ENCODE results near the gene CDH23.

CDH23 gene

DNA sequence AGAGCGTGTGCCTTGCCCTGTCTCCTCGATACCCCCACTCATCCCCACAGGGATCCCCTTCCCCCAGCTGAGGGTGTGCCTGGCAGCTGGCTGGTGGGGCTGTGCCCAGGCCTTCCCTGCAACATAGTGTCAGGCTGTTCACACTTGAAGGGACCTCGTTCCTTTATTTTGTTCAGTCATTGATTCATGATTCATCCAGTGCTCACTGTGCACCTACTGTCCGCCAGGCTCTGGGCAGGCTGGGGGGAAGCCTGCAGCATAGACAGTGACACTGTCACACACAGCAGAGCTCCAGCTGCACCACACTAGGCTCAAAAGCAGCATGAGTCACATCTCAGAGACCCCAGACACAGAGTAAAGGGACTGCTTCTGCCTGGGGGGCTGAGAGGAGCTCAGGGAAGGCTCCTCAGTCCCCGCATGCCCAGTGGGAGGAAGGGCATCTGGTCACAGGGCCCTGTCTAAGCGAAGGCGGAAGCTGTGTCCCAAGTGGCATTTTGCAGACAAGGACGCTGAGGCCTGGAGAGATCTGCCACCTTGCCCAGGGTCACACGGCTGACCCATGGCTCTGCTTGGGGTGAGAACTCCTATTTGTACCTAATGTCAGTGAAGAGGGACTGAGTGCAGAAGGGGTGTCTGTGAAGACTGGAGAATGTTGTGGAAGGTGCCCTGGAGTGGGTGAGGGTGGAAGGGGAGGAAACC is 27.9 kb downstream of the CDH23 start:
- no peak for DNase-seq

DNA sequence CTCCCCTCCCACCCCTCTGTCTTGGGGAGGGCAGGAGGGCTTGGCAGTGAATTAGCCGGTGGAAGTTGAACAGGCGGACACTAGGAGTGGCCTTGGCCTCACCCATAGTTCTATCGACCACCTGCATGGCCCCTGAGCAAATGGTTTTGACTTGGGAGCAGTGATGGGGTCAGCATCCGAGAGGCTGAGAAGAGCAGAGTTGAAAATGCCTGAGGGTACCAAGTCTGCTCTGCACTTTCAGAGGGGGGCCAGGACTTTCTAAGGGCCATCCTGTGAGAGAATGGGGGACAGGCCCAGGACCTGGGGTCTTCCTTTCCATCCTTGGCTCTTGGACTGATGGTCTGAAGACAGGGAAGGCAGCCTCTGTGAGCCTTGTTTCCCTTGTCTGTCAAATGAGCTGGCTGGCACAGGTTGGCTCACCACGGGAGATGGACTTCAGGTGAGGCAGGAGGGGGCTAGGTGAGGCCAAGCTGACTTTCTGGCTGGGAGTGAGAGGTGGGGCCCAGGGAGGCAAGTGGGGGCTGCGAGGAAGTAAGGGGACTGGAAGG is 29.4 kb downstream of the CDH23 start:
- no peak for DNase-seq

DNA sequence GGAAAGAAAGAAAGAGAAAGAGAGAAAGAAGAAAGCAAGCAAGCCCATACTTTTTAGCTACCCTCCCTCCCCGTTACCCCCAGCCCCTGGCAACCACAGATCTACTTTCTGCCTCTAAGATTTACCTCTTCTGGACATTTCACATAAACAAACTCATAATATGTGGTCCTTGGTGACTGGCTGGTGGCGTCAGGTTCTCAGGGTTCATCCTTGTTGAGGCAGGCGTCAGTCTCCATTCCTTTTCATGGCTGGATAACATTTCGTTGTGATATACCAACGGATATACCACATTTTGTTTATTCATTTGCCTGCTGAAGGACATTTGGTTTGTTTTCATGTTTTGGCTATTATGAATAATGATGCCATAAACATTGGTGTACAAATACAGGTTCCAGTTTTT is 30.5 kb downstream of the CDH23 start:
- no peak for DNase-seq

DNA sequence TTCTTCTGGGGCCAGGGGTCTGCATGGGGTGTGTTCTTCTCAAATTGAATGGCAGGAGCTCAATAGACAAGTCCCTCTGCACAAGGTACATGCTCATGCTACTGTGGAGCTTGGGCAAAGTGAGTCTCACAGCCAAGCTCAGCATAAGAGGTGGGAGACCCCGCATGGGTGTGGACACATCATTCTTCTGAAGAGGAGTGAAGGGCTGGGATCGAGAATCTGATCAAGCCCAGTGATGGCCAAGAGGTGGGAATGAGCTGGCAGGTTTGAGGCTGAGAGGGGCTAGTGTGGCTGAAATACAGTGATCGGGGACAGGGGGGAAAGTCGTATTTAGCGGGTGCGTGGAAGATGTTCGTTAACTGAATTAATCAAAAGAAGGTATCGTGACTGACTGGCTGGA is 32.6 kb downstream of the CDH23 start:
- DNase-seq = no peak

DNA sequence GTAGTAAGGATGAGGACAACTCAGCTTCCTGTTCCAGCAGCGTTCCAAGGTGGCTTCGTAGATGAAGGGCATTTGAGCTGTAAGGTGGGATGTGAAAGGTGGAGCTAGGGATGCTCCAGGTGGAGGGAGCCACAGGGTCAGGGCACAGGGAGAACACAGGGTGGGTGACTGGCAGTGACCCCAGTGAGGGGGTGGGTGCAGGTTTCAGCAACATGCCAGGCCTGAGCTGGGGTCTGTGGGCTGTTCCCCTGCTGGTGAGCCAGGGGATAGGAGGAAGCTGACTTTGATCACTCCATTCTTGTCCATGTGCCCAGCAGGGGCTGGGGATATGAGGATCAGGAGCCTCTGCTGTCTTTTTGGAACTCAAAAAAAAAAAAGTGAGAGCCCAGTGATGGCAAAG is 33.2 kb downstream of the CDH23 start:
- no peak for DNase-seq

DNA sequence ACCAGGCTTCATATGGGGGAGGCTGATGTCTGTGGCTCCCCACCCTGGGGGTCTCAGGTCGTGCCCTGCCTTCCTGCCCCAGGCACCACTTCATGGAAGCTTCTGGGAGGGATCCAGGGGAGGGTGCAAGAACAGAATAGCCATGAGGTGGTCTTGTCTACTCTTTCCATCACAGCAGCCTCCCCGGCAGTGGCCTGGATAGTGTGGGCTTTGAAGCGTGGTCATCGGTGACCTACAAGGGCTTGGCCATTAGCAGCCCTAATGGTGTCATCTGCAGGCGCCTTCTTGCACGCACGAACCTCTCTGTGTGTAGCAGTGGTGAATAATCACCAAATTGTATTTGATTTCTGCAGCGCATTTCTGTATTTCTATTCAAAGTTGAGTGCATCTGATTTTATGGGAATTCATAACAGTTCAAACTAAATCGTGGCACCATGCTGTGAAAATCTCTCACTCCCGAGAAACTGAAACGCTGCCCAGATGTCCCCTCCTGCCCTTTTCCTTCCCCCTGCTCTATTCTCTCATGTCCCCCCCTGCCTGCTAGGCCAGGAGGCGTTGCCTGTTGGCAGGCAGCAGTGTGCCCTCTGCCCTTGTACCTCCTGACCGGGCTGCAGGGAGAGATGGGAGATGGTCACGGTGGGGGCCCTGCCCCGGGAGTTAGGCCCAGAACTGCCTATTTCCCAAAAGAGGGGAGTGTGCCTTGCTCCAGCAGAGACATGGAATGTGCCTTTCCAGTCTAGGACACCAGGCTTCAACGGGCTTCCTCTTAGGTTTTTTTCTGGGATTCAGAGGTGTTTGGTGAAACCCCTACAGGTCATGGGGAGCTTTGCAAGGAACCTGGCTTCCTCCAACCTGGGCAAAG is 34.8 kb downstream of the CDH23 start:
- no peak for DNase-seq

DNA sequence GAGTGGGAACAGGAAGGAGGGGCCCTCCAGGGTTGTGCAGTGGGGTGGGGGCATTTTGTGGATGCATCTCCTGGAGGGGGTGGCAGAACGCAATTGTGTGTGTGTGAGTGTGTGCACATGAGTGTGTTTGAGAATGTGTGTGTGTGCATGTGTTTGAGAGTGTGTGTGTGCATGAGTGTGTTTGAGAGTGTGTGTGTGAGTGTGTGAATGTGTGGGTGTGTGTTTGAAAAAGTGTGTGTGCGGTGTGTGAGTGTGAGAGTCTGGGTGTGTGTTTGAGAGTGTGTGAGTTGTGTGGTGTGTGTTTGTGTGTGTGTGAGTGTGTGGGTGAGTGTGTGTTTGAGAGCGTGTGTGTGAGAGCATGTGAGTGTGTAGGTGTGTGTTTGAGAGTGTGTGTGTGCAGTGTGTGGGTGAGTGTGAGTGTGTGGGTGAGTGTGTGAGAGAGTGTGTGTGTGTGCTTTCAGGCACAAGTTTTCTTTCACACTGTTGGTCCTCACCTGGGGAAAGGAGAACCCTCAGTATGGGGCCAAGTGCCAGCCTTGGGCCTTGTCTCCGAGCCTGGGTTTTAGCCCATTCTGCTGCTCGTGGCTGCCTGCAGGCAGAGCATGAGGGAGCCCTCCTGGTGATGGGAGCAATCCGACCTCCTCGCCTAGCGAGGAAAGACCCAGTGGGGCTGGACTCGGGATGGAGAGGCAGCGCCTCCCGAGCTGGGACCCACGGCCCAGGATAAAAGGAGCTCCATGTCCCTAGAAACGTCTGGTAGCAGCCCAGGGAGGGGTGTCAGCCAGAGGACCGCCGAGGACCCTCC is 35.6 kb downstream of the CDH23 start:
- no peak for DNase-seq

DNA sequence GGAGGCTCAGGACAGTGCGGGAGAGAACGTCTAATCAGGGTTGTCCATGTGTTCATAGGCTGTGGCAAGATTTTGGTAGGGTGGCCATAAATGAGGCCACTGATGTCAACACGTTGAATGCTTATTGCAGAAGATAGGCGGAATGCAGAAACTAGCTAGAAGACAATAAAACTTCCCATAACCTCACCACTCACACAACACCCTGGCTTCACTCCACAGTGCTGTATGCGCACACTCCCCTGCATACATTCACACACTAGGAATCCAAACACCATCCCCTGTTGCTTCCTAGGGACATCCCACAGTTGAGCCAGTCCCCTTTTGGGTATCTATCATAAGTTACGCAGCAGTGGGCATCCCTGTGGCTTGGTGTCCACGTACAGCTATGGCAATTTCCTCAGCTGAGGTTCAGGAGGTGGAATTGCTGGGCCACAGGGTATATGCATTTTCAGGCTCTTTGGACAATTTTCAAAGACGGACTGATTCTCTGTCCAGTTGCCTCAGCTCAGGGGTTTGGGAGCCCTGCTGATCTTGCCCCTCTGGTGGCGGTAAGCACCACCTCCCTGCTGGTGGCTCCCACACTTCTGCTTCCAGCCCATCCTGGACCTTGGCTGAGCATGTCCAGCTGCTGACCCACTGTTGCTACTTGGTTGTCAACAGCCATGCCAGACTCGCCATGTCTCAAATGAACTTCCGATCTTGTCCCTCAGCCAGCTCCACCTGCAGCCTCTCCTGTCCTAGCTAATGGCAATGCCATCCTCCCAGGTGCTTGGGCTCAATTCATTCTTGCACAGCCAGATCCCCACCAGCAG is 36.4 kb downstream of the CDH23 start:
- DNase-seq = no peak

DNA sequence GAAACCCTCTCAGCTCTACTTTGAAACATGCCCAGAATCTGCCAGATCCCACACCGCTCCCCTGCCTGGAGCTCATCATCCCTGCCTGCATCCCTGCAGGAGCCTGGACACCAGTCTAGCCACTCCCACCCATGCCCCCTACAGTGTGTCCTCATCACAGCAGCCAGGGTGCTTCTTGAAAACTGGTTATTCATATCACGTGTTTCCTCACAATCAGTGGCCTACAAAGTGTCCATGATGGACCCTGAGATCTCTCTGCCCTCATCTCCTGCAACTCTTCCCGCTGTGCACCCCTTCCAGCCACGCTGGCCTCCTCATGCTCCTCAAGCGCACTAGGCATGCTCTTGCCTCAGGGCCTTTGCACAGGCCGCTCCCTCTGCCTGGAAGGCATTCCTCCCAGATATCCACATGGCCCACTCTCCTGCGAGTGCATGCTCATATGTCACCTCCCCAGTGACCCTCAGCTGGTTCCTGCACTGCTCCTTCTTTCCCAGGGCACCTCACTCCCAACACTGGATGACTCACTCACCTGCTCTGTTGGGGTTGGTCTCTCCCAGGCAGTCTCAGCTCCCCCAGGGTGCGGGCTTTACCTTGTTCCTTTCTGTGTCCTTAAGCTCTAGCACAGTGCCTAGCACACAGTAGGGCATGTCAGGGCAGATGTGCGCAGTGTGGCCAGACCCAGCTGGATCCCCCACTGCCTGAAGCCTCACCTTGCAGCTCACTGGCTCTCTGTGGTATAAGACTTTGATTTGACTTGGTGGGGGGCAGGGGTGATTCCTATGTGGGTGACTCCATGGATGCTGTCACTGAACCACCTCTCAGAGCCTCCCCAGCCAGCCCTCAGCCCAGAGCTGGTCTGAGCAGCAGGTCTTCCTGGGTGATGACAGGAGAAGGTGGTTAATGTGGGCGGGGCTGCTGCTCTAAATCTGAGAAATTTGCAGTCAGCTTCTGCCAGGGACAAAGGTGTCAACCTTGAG is 37.3 kb downstream of the CDH23 start:
- no peak for DNase-seq

DNA sequence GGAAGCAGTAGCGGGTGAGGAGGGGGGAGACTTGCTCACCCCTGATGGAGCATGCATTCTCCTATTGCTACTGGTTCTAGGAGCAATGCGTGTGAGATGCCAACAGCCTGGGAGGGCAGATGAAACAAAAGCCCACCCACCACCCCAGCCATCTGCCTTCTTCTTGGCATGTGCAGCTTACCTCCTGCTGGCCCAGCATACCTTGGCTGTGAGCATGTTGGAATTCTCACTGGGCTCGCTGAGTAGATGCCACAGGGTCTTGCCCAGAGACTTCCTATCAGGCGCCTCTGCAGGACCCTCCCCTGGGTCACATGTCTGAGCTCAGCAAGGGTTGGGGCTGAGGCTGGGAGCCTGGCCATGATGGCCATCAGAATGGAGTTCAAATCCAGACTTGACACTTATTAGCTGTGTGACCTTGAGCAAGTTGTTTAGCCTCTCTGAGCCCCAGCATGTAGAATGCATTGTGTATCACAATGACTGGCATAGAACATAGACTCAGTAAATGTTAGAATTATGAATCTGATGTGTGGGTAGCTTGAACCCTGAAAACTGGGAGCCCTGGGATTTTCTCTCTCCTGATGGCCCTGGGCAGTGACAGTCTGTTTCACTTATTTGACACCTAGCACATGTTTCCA is 38.2 kb downstream of the CDH23 start:
- DNase-seq = no peak

DNA sequence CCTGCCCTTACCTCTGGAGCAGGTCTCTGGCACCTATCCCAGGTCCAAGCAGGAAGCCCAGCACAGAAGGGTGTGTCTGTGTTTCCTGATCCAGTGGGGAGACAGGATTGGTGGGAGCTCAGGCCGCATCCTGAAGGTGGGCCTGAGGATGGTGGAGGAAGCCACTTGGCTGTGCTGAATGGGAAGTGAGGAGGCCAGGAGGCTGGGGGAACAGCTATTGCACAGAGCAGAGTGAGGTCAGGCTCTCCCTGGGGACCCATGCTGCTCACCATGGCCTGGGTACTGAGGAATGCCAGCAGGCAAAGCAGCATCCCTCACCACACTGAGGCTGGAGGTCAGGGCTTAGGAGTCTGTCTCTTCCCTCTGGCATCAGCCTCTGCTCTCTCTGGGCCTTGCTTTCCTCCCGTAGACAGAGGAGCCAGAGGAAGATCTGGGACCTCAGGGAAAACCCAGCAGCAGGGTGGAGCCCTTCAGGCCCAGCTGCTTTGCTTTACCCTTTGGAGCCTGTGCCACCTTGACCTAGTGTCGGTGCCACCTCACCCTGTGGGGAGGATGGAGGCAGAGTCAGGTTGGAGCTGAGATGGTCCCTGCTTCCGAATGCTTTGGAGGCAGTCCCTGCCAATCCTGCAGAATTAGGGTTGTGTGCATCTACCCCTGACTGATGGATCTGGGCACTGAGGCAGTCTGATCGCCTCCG is 39.0 kb downstream of the CDH23 start:
- no peak for DNase-seq

DNA sequence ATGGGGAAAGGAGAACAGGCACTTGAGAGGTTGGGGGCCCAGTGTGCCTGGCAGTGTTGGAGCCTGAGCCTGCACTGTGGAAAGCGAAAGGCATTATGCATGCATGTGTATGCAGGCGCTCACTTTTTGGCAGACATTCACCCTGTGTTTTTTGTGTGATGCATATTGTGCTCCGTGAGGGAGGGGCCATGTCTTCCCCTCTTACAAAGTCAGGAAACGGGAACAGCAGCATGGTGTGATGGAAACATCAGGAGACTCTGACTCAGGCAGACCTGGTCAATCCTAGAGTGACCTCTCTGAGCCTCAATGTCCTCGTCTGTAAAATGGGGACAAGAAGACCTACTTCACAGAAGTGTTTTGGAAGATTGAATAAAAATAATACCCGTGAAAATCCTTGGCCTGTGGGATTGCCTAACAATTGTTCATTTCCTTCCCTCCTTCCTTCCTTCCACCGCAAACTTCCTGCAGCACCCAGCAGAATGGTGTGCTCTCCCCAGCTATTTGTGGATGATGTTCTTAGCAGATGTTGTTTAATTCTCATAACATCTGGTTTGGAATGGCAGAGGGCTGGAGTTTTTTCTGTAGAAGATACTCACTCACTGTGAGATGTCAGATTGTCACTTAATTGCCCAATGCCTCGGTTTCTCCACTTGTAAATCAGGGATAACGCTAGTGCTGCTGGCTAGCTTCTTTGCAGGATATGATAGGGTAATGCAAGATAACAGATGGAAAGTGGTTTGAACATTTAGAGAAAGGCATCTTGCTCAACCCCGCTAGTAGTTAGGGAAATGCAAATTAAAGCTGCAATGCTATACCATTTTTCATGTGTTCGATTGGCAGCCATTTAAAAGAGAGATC is 39.8 kb downstream of the CDH23 start:
- DNase-seq = no peak

DNA sequence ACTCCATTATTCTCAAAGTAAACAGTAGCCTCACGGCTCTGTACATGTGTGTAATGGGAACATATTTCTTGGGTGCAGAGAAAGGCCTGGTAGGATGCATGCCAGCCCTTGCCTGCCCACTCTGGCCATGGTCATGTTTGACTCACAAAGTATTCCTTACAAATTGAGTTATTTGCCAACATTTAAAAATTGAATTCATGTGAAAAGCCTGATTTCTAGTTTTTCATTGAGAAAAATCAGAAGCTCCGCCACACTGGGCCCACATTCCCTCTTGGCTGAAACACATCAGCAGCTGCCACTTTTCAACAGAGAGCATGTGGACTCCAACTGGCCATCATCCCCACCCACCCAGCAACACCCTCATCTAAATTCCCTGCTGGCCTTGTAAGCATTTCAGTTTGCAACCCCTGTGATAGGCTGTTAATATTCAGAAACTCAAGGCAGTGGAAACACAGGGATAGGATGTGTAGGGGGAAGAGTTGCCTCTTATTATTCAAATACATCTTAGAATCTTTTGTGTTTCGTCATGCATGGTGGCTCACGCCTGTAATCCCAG is 40.9 kb downstream of the CDH23 start:
- DNase-seq = no peak

DNA sequence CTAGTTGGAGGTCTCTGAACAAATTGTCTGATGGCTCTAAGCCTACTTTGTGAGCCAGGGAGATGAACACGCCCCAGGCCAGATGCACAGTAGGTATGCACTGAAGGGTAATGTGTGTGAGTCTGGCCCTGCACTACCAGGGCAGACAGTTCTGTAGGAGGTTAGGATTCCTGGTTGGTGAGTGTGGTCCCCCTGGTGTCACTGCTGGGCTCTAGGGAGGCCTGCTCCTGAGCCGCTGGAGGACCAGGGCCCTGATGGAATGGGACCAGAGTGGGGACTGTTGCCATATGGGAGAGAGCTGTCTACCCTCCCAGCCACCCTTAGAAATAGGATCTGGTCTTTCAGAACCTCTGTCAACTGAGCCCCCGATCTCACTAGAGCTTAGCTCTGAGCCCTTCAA is 42.0 kb downstream of the CDH23 start:
- DNase-seq = no peak

DNA sequence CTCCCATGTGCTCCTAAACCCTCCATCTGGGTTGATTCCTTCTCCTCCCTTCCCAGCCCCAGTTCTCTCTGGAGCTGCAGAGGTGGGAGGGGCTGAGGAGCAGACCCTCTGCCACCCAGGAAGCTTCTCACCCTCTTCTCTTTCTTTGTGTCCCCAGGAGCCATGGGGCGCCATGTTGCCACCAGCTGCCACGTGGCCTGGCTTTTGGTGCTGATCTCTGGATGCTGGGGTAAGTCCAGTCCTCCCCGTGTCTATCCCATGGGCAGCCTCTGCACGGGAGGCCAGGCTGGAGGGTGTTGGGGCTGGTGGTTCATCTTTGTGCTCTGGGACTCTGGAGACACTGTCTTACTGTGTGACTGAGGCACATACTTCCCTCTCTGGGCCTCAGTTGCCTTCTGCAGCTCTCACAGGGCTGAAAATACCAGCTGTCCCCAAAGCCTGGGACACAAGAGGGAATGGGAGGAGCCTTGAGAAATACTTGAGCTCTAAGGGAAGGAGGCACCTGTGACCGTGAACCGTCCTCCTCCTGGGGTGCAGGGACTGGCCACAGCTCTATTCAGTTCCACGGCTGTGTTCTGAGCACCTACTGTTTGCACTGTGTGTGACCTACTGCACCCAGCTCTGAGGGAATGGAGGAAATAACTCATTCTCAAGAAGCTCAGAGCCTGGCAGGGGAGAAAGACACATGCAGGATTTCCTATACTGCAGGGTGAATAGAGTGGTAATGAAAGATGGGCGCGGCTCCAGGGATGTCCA is 43.1 kb downstream of the CDH23 start:
- DNase-seq = no peak

DNA sequence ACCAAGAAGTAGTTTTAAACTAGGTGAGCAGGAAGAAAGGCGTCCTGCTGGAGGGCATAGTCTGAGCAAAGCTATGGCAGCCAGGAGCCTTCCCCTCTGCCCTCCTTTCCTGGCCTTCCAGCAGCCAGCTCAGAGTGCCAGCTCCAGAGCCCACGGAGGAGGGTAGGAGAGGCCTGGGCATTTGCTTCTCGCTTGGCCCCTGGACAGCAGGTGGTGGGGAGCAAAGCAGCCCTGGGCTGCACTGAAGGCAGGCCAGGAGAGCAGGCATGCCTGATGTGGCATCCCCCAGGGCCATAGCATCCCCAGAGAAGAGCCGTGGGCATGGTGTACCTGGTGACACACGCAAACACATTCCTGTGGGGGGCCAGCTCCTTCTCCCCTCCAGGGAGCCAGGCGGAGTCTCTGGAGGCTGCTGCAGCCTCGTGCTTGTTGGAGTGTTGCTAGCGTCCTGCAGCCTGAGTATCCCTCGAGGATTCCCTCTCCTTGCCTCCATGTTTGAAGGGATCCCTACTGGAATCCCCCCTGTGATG is 43.9 kb downstream of the CDH23 start:
- DNase-seq = no peak

DNA sequence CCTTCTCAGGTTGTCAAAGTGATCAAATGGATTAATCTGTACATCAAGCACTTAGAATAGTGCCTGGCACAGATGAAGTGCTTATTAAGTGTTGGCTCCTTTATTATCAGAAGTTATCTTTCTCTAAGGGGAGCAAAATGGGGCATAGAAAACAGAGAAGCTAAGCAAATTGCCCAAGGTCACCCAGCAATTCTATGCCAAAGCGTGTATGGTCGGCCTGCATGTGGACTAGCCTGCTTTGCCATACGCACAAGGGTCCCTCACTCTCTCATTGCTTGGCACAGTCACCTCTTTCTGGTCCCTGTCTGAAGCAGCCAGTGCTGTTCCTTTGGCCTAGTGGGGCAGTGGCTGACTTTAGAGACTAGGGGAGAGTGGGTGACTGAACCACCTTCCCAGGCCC is 45.3 kb downstream of the CDH23 start:
- no peak for DNase-seq

Measured in T1000 (cell line).